ENCODE measurements around the gene TIAM2. TPM values are rescaled to one million over a fixed set of nuclear protein-coding genes. Genes with fewer than 3 reads are reported as not detected.

Gene TIAM2
- total RNA-seq, 1 experiment from 2014 or later = 3.8 TPM

GRCh38 chr6:154996841-154997311 is 1.8 kb downstream of the TIAM2 start:
- no peaks in the 10 kb centered on the region for H3K36me3 Mint-ChIP-seq (ENCODE audit: insufficient read depth, unreplicated experiment)
- H3K36me3 ChIP-seq (ENCODE audit: control insufficient read depth, insufficient read depth, low read length) = no peaks in the 10 kb centered on the region
- ChIA-PET CTCF (no interaction called here), POLR2A (interaction anchor here (0.7 kb wide), 1 partner anchor 44 kb away, joined by 18 read pairs; no protein-coding TSS in a partner anchor)
- no TSS peak for BruUV-seq (replicated peaks)
- H3K4me3 Mint-ChIP-seq (ENCODE audit: unreplicated experiment) = peak overlapping the region; percentile 6
- no peaks in the 10 kb centered on the region for H3K27me3 Mint-ChIP-seq (ENCODE audit: insufficient read depth, unreplicated experiment)
- H3K4me1 Mint-ChIP-seq (ENCODE audit: low read depth, unreplicated experiment) = peaks cover 13% of the 10 kb centered on the region
- intact Hi-C loops (cut with micrococcal nuclease; ENCODE audit: unreplicated experiment) = loop anchor here (2.0 to 5.0 kb wide), 2 partner anchors 68 to 90 kb away; no protein-coding TSS in a partner anchor
- H3K27me3 ChIP-seq (replicated peaks; ENCODE audit: control insufficient read depth, insufficient read depth, low read length) = no peaks in the 10 kb centered on the region
- H3K4me3 ChIP-seq (ENCODE audit: low read depth, low read length) = no peak overlapping the region
- no peaks in the 10 kb centered on the region for H3K9me3 Mint-ChIP-seq (ENCODE audit: unreplicated experiment)
- H3K9me3 ChIP-seq = no peaks in the 10 kb centered on the region
- no peak for TF ChIP-seq CTCF (IDR thresholded peaks at IDR 0.05; ENCODE audit: insufficient read depth in 1 of 2, low read depth in 1 of 2, low read length in 1 of 2, severe bottlenecking in 1 of 2, unreplicated experiment in 1 of 2)
- peak in 1 of 2 experiments; percentile 17 for DNase-seq
- H3K4me1 ChIP-seq = peaks cover 28% of the 10 kb centered on the region
- H3K27ac Mint-ChIP-seq (ENCODE audit: unreplicated experiment) = no peak overlapping the region

- H3K9me3 ChIP-seq = no peaks in the 10 kb centered on the region
- no peaks in the 10 kb centered on the region for H3K9me3 Mint-ChIP-seq (ENCODE audit: unreplicated experiment)
- H3K27me3 Mint-ChIP-seq (ENCODE audit: insufficient read depth, unreplicated experiment) = no peaks in the 10 kb centered on the region
- H3K4me1 ChIP-seq = peaks cover 28% of the 10 kb centered on the region
- intact Hi-C loops (cut with micrococcal nuclease; ENCODE audit: unreplicated experiment) = loop anchor here (5.0 kb wide), 1 partner anchor 88 kb away; no protein-coding TSS in a partner anchor
- DNase-seq = no peak
- H3K4me3 Mint-ChIP-seq (ENCODE audit: unreplicated experiment) = no peak overlapping the region
- no peaks in the 10 kb centered on the region for H3K27me3 ChIP-seq (replicated peaks; ENCODE audit: control insufficient read depth, insufficient read depth, low read length)
- no peaks in the 10 kb centered on the region for H3K36me3 ChIP-seq (ENCODE audit: control insufficient read depth, insufficient read depth, low read length)
- H3K4me1 Mint-ChIP-seq (ENCODE audit: low read depth, unreplicated experiment) = peaks cover 13% of the 10 kb centered on the region
- ChIA-PET POLR2A (interaction anchor here (0.5 kb wide), 1 partner anchor 126 kb away, joined by 3 read pairs; no protein-coding TSS in a partner anchor), CTCF (no interaction called here)
- H3K4me3 ChIP-seq (ENCODE audit: low read depth, low read length) = no peak overlapping the region
- no peaks in the 10 kb centered on the region for H3K36me3 Mint-ChIP-seq (ENCODE audit: insufficient read depth, unreplicated experiment)
- no peak for TF ChIP-seq CTCF (IDR thresholded peaks at IDR 0.05; ENCODE audit: insufficient read depth in 1 of 2, low read depth in 1 of 2, low read length in 1 of 2, severe bottlenecking in 1 of 2, unreplicated experiment in 1 of 2)
- no peak overlapping the region for H3K27ac Mint-ChIP-seq (ENCODE audit: unreplicated experiment)
- BruUV-seq (replicated peaks) = no TSS peak
Observed at GRCh38 chr6:154998855-154999254, 3.7 kb downstream of the TIAM2 start.

GRCh38 chr6:155001482-155001881 is 6.4 kb downstream of the TIAM2 start:
- H3K36me3 Mint-ChIP-seq (ENCODE audit: insufficient read depth, unreplicated experiment) = no peaks in the 10 kb centered on the region
- no TSS peak for BruUV-seq (replicated peaks)

More at GRCh38 chr6:155001482-155001881, 6.4 kb downstream of the TIAM2 start:
- H3K4me1 ChIP-seq = peaks cover 25% of the 10 kb centered on the region
- CTCF ChIA-PET = no interaction called here
- no peak for DNase-seq
- Mint-ChIP-seq H3K27ac (ENCODE audit: unreplicated experiment) (no peak overlapping the region), H3K9me3 (ENCODE audit: unreplicated experiment) (no peaks in the 10 kb centered on the region), H3K27me3 (ENCODE audit: insufficient read depth, unreplicated experiment) (no peaks in the 10 kb centered on the region), H3K4me1 (ENCODE audit: low read depth, unreplicated experiment) (peaks cover 13% of the 10 kb centered on the region), H3K4me3 (ENCODE audit: unreplicated experiment) (no peak overlapping the region)
- intact Hi-C loops (cut with micrococcal nuclease; ENCODE audit: unreplicated experiment) = no loop called here
- H3K4me3 ChIP-seq (ENCODE audit: low read depth, low read length) = no peak overlapping the region
- POLR2A ChIA-PET = no interaction called here
- H3K9me3 ChIP-seq = no peaks in the 10 kb centered on the region
- H3K27me3 ChIP-seq (replicated peaks; ENCODE audit: control insufficient read depth, insufficient read depth, low read length) = no peaks in the 10 kb centered on the region
- no peak for TF ChIP-seq CTCF (IDR thresholded peaks at IDR 0.05; ENCODE audit: insufficient read depth in 1 of 2, low read depth in 1 of 2, low read length in 1 of 2, severe bottlenecking in 1 of 2, unreplicated experiment in 1 of 2)
- H3K36me3 ChIP-seq (ENCODE audit: control insufficient read depth, insufficient read depth, low read length) = no peaks in the 10 kb centered on the region

Measured in Caco-2 (cell line).